ENCODE results near the gene TSHZ2. TPM values are rescaled to one million over a fixed set of nuclear protein-coding genes. Genes with fewer than 3 reads are reported as not detected.

TSHZ2 gene
- total RNA-seq, 3 donors from 2014 or later (not counting 1 experiment from before 2014, with no cell fraction given) = 1.8 to 1.9 TPM; not detected in 1

DNA sequence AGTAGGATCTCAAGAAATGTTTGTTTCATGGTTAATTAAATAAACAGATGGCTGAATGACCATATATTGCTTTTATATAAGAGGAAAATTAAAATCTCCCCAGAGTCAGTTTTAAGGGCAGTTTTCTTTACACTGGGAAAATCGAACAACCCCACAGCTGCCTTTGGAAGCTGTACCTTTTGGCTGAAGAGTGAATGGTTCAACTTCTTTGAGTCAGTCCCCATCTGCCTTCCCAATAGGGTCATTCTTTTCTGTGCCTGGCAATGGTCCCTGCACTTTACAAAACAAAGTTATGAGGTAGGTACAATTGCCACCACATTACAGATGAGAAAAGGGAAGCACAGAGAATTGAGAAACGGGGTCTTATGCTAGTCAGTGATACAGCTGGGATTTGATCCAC, 39.5 kb downstream of the TSHZ2 start:
- intact Hi-C loops (cut with micrococcal nuclease) = no loop called here

DNA sequence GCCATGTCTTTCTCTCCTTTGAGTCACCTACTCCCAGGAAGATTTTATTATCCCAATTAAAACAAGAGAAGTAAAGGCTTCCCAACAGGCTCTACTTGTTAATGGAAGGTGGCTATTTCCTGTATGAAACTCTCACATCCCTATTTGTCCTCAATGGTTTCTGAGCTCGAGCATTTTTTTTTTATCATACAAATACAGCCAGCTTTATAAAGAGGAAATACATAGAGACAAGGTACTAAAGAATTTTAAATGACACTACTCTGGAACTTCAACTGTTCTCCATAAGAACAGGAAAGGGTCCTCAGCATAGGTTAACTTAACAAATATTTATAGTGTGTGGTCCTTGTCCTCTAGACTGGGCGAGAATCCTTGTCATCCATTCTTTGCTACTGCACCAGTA, 41.0 kb downstream of the TSHZ2 start:
- no peak for ATAC-seq
- Histone ChIP-seq H3K4me1 (ENCODE audit: control insufficient read depth, insufficient read depth, low read length) (no peaks in the 10 kb centered on the region), H3K36me3 (ENCODE audit: control insufficient read depth, insufficient read depth, low read length) (no peaks in the 10 kb centered on the region), H3K9me3 (ENCODE audit: control insufficient read depth, insufficient read depth, low read length) (no peaks in the 10 kb centered on the region), H3K27ac (ENCODE audit: low read length) (no peak overlapping the region), H3K4me3 (ENCODE audit: low read length) (no peak overlapping the region), H3K27me3 (ENCODE audit: control insufficient read depth, insufficient read depth, low read length) (no peaks in the 10 kb centered on the region)
- WGBS (ENCODE audit: insufficient coverage) = no CpG with 5 or more reads among the region's 2 CpGs
- H3K27ac Mint-ChIP-seq = no peak overlapping the region
- H3K4me3 Mint-ChIP-seq = no peak overlapping the region
- peaks cover 7 to 24% of the 10 kb centered on the region in 2 donors for H3K27me3 Mint-ChIP-seq (ENCODE audit: low read depth in 2 of 2)
- TF ChIP-seq, protein P1, sequence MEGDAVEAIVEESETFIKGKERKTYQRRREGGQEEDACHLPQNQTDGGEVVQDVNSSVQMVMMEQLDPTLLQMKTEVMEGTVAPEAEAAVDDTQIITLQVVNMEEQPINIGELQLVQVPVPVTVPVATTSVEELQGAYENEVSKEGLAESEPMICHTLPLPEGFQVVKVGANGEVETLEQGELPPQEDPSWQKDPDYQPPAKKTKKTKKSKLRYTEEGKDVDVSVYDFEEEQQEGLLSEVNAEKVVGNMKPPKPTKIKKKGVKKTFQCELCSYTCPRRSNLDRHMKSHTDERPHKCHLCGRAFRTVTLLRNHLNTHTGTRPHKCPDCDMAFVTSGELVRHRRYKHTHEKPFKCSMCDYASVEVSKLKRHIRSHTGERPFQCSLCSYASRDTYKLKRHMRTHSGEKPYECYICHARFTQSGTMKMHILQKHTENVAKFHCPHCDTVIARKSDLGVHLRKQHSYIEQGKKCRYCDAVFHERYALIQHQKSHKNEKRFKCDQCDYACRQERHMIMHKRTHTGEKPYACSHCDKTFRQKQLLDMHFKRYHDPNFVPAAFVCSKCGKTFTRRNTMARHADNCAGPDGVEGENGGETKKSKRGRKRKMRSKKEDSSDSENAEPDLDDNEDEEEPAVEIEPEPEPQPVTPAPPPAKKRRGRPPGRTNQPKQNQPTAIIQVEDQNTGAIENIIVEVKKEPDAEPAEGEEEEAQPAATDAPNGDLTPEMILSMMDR (IDR thresholded peaks at IDR 0.05) = no peak
- no peaks in the 10 kb centered on the region for H3K4me1 Mint-ChIP-seq
- peaks cover 0 to 4% of the 10 kb centered on the region in 2 donors for H3K9me3 Mint-ChIP-seq
- intact Hi-C loops (cut with micrococcal nuclease) = no loop called here
- H3K36me3 Mint-ChIP-seq = no peaks in the 10 kb centered on the region
- no peak for DNase-seq

More for the DNA sequence above, 39.5 kb downstream of the TSHZ2 start:
- Mint-ChIP-seq H3K36me3 (no peaks in the 10 kb centered on the region), H3K27me3 (ENCODE audit: low read depth in 2 of 2) (peaks cover 12 to 24% of the 10 kb centered on the region in 2 donors), H3K9me3 (peaks cover 0 to 4% of the 10 kb centered on the region in 2 donors), H3K4me1 (no peaks in the 10 kb centered on the region), H3K27ac (no peak overlapping the region), H3K4me3 (no peak overlapping the region)
- TF ChIP-seq, protein P1 (IDR thresholded peaks at IDR 0.05) = no peak
- Histone ChIP-seq H3K4me3 (ENCODE audit: low read length) (no peak overlapping the region), H3K9me3 (ENCODE audit: control insufficient read depth, insufficient read depth, low read length) (no peaks in the 10 kb centered on the region), H3K36me3 (ENCODE audit: control insufficient read depth, insufficient read depth, low read length) (no peaks in the 10 kb centered on the region), H3K27ac (ENCODE audit: low read length) (no peak overlapping the region), H3K4me1 (ENCODE audit: control insufficient read depth, insufficient read depth, low read length) (no peaks in the 10 kb centered on the region), H3K27me3 (ENCODE audit: control insufficient read depth, insufficient read depth, low read length) (no peaks in the 10 kb centered on the region)
- WGBS (ENCODE audit: insufficient coverage) = 71% methylated on average over 2 of the region's 2 CpGs
- ATAC-seq = no peak
- no peak for DNase-seq

DNA sequence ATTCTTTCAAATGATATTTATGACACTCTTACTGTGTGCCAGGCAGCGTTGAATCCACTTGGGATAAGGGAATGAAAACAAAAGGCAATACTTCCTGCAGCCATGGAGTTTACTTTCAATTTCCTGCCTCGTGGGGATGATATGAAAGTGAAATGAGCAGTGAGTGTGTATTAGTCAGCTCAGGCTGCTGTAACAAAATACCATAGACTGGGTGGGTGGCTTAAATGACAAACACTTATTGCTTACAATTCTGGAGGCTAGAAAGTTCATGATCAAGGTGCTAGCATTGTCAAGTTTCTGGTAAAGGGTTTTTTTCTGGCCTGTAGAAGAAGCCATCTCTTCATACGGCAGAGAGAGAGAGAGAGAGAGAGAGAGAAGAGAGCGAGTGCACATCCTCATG, 41.7 kb downstream of the TSHZ2 start:
- Mint-ChIP-seq H3K27ac (no peak overlapping the region), H3K27me3 (ENCODE audit: low read depth in 2 of 2) (peaks cover 7 to 26% of the 10 kb centered on the region in 2 donors), H3K36me3 (no peaks in the 10 kb centered on the region), H3K9me3 (peaks cover 0 to 4% of the 10 kb centered on the region in 2 donors), H3K4me3 (no peak overlapping the region), H3K4me1 (no peaks in the 10 kb centered on the region)
- H3K4me1 ChIP-seq (ENCODE audit: control insufficient read depth, insufficient read depth, low read length) = no peaks in the 10 kb centered on the region
- H3K4me3 ChIP-seq (ENCODE audit: low read length) = no peak overlapping the region
- TF ChIP-seq, protein P1 (IDR thresholded peaks at IDR 0.05) = no peak
- intact Hi-C loops (cut with micrococcal nuclease) = no loop called here
- ATAC-seq = no peak
- no peaks in the 10 kb centered on the region for H3K36me3 ChIP-seq (ENCODE audit: control insufficient read depth, insufficient read depth, low read length)
- DNase-seq = no peak
- no peaks in the 10 kb centered on the region for H3K9me3 ChIP-seq (ENCODE audit: control insufficient read depth, insufficient read depth, low read length)
- no peak overlapping the region for H3K27ac ChIP-seq (ENCODE audit: low read length)
- no peaks in the 10 kb centered on the region for H3K27me3 ChIP-seq (ENCODE audit: control insufficient read depth, insufficient read depth, low read length)
- 54% methylated on average over 2 of the region's 4 CpGs for WGBS (ENCODE audit: insufficient coverage)

DNA sequence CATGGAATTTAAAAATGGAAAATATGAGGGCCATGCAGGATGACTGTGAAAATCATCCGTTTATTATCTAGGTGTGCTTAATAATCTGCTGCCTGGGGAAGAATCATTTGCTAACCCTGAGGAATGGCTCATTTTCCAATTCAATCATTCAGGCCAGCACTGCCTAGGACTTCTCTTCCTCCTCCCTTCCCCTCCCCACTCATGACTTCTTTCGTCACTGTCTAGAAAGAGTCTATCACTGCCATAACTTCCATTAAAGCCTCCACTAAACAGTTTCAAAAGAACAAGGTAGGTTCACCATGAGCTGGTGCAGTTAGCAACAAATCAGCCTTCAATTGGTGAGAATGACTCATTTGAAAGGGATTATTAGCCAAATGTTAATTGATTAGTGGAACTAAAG, 43.9 kb downstream of the TSHZ2 start:
- TF ChIP-seq, protein P1 (IDR thresholded peaks at IDR 0.05) = no peak
- ATAC-seq (no peak), DNase-seq (no peak)
- Mint-ChIP-seq H3K4me1 (no peaks in the 10 kb centered on the region), H3K27me3 (ENCODE audit: low read depth in 2 of 2) (peaks cover 7 to 26% of the 10 kb centered on the region in 2 donors), H3K27ac (no peak overlapping the region), H3K36me3 (no peaks in the 10 kb centered on the region), H3K4me3 (no peak overlapping the region), H3K9me3 (peaks cover 0 to 4% of the 10 kb centered on the region in 2 donors)
- WGBS (ENCODE audit: insufficient coverage) = 100% methylated on average over 2 of the region's 2 CpGs
- intact Hi-C loops (cut with micrococcal nuclease) = no loop called here
- no peaks in the 10 kb centered on the region for H3K9me3 ChIP-seq (ENCODE audit: control insufficient read depth, insufficient read depth, low read length)
- H3K36me3 ChIP-seq (ENCODE audit: control insufficient read depth, insufficient read depth, low read length) = no peaks in the 10 kb centered on the region
- H3K27ac ChIP-seq (ENCODE audit: low read length) = no peak overlapping the region
- no peaks in the 10 kb centered on the region for H3K4me1 ChIP-seq (ENCODE audit: control insufficient read depth, insufficient read depth, low read length)
- H3K4me3 ChIP-seq (ENCODE audit: low read length) = no peak overlapping the region
- no peaks in the 10 kb centered on the region for H3K27me3 ChIP-seq (ENCODE audit: control insufficient read depth, insufficient read depth, low read length)
